ENCODE results near the gene SND1.

DNA sequence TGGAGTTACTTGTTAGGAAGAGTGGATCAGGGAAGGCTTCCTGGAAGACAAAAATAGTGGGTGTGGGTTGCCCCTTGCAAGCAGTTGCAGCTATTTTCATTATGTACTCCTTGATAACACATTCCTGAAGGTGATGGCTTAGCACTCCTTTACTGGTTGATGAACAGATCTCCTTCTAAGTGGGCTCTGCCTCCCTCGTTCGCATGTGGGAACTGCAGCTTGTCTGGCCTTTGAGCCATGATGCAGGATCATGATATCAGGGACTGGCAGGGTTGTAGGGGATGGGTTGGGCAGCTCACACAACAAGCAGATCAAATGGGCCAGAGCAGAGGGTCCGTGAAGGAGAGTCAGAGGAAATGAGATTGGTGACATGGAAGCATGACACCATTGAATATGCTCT lies 408.0 kb downstream of the SND1 start:
- TF ChIP-seq EZH2 (IDR thresholded peaks at IDR 0.05; ENCODE audit: low read length, missing control alignments): no peak
- TF ChIP-seq, protein P1, sequence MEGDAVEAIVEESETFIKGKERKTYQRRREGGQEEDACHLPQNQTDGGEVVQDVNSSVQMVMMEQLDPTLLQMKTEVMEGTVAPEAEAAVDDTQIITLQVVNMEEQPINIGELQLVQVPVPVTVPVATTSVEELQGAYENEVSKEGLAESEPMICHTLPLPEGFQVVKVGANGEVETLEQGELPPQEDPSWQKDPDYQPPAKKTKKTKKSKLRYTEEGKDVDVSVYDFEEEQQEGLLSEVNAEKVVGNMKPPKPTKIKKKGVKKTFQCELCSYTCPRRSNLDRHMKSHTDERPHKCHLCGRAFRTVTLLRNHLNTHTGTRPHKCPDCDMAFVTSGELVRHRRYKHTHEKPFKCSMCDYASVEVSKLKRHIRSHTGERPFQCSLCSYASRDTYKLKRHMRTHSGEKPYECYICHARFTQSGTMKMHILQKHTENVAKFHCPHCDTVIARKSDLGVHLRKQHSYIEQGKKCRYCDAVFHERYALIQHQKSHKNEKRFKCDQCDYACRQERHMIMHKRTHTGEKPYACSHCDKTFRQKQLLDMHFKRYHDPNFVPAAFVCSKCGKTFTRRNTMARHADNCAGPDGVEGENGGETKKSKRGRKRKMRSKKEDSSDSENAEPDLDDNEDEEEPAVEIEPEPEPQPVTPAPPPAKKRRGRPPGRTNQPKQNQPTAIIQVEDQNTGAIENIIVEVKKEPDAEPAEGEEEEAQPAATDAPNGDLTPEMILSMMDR (conservative IDR thresholded peaks at IDR 0.05 in 1 of 2, IDR thresholded peaks at IDR 0.05 in 1 of 2; ENCODE audit: low read depth in 1 of 2, low read length in 2 of 2): no peak
